Sigmoid colon (tissue), 4 donors: ENCODE results near the gene TVP23C.
"Not testable (repeated sequence)": the region's sequence is repeated elsewhere in the genome, so short reads cannot be mapped to it uniquely, and the experiment has no call there.

ENCODE experiments used
- CTCF ChIP-seq, 4 experiments: fragments of 450-650 bp in 3 of 4; fragments of 200-600 bp in 1 of 4; IDR thresholded peaks; one replicate each; pipeline ENCODE4 v1.5.1; 2016 to 2019; ENCODE audit warnings: antibody characterized with exemption in 4 of 4, mild to moderate bottlenecking in 3 of 4, moderate library complexity in 2 of 4
- EP300 ChIP-seq, 4 donors: sonication (generic); formaldehyde crosslinking; IDR thresholded peaks; one replicate each; pipeline ENCODE4 v1.6.1; 2017; ENCODE audit warnings: antibody characterized with exemption in 4 of 4
- POLR2A ChIP-seq, 2 donors: fragments of 450-650 bp; IDR thresholded peaks; one replicate each; pipeline ENCODE4 v1.6.1; 2016; ENCODE audit warnings: antibody characterized with exemption in 2 of 2, mild to moderate bottlenecking in 2 of 2, moderate library complexity in 2 of 2
- POLR2AphosphoS5 ChIP-seq, 4 donors: sonication (generic); formaldehyde crosslinking; IDR thresholded peaks; one replicate each; pipeline ENCODE4 v1.6.1; 2017; ENCODE audit warnings: antibody characterized with exemption in 4 of 4

GRCh38 chr17:15592960-15593359 is 29.7 kb upstream of the TVP23C start:
- not testable (repeated sequence) for TF ChIP-seq CTCF, POLR2AphosphoS5, POLR2A, EP300 (IDR thresholded peaks at IDR 0.05)
